PC-9 (cell line): ENCODE results near the gene ANK2. TPM values are rescaled to one million over a fixed set of nuclear protein-coding genes. Genes with fewer than 3 reads are reported as not detected.

Experiments used
- BruUV-seq: library from RNA; stranded (reverse); fragments of 400-500 nt; replicated peaks from 2 replicates; lab custom pipeline; 2021; lab: Mats Ljungman, UMichigan
- CTCF ChIA-PET: fragments of 300-600 bp; sonication (Branson Sonifier 250); formaldehyde crosslinking; loops from one replicate; lab custom pipeline; 2022; ENCODE audit warnings: antibody characterized with exemption; lab: Charles Lee
- POLR2A ChIA-PET: fragments of 300-600 bp; sonication (Branson Sonifier 250); formaldehyde crosslinking; loops from one replicate; lab custom pipeline; 2022; ENCODE audit warnings: antibody characterized with exemption; ENCODE audit not compliant: unreplicated experiment; lab: Charles Lee
- DNase-seq, 2 experiments: peaks; one replicate each; pipeline versions ENCODE4 v3.0.0 to v3.0.0-alpha.2; 2015 to 2022; ENCODE audit warnings: mixed read lengths in 1 of 2
- H2AFZ ChIP-seq: fragments of 200-600 bp; sonication (generic); 2 replicates; pipeline ENCODE4 v1.8.1; 2017; ENCODE audit warnings: antibody characterized with exemption
- H3F3A ChIP-seq: fragments of 200-600 bp; sonication (generic); 2 replicates; pipeline ENCODE4 v1.8.1; 2017; ENCODE audit warnings: antibody characterized with exemption, mild to moderate bottlenecking, low read depth; ENCODE audit not compliant: insufficient read depth
- H3K27ac ChIP-seq: fragments of 200-600 bp; sonication (generic); 2 replicates; pipeline ENCODE4 v1.6.1; 2016; ENCODE audit warnings: mixed run types
- H3K27me3 ChIP-seq: fragments of 200-600 bp; sonication (generic); 2 replicates; pipeline ENCODE4 v1.6.1; 2016; ENCODE audit warnings: low read depth, mixed run types; ENCODE audit not compliant: insufficient read depth
- H3K36me3 ChIP-seq: fragments of 200-600 bp; sonication (generic); 2 replicates; pipeline ENCODE4 v1.6.1; 2016; ENCODE audit warnings: low read depth, mixed run types
- H3K4me1 ChIP-seq: fragments of 200-600 bp; sonication (generic); replicated peaks from 2 replicates; pipeline ENCODE4 v1.6.1; 2016; ENCODE audit warnings: mixed run types; ENCODE audit not compliant: insufficient read depth
- H3K4me2 ChIP-seq: fragments of 200-600 bp; sonication (generic); 2 replicates; pipeline ENCODE4 v1.6.1; 2017; ENCODE audit warnings: mixed run types
- H3K4me3 ChIP-seq: fragments of 200-600 bp; sonication (generic); 2 replicates; pipeline ENCODE4 v1.6.1; 2016; ENCODE audit warnings: mixed run types
- H3K79me2 ChIP-seq: fragments of 200-600 bp; sonication (generic); 2 replicates; pipeline ENCODE4 v1.6.1; 2017; ENCODE audit warnings: low read depth, mixed run types
- H3K9me2 ChIP-seq: fragments of 200-600 bp; sonication (generic); 2 replicates; pipeline ENCODE4 v1.8.1; 2017; ENCODE audit warnings: mild to moderate bottlenecking; ENCODE audit not compliant: insufficient read depth
- H3K9me3 ChIP-seq: fragments of 200-600 bp; sonication (generic); 2 replicates; pipeline ENCODE4 v1.8.1; 2016; ENCODE audit warnings: low read depth; ENCODE audit not compliant: insufficient read depth
- H4K20me1 ChIP-seq: fragments of 200-600 bp; sonication (generic); 2 replicates; pipeline ENCODE4 v1.8.1; 2017; ENCODE audit not compliant: insufficient read depth
- CTCF ChIP-seq: fragments of 200-600 bp; sonication (generic); conservative IDR thresholded peaks from 2 replicates; pipeline ENCODE4 v1.6.1; 2017; ENCODE audit warnings: mixed run types, antibody characterized with exemption, mild to moderate bottlenecking, moderate library complexity
- EZH2 ChIP-seq: fragments of 200-600 bp; sonication (generic); IDR thresholded peaks from 2 replicates; pipeline ENCODE4 v1.8.0; 2017; ENCODE audit warnings: antibody characterized with exemption, low read depth
- intact Hi-C: fragments of 100-400 bp; cut with micrococcal nuclease; formaldehyde crosslinking; loops from one replicate; pipeline ENCODE4 v1.10.0; 2022; ENCODE audit not compliant: unreplicated experiment
- total RNA-seq: library from RNA; stranded (reverse); gene quantifications from 2 replicates; pipeline ENCODE4 v1.2.3, GENCODE V29; 2021

The ANK2 gene
- total RNA-seq, 1 experiment from 2014 or later: 0.61 TPM

GRCh38 chr4:113292371-113293042 is 243.1 kb downstream of the ANK2 start:
- DNase-seq: no peak
- CTCF ChIA-PET: no interaction called here

GRCh38 chr4:113293043-113293560 is 243.6 kb downstream of the ANK2 start:
- intact Hi-C loops: no loop called here
- Histone ChIP-seq H4K20me1 (no peaks in the 10 kb centered on the region), H2AFZ (no peak overlapping the region), H3K4me3 (no peak overlapping the region), H3K27ac (no peak overlapping the region), H3K9me3 (no peaks in the 10 kb centered on the region), H3K79me2 (no peaks in the 10 kb centered on the region), H3K4me2 (no peak overlapping the region), H3K9me2 (no peaks in the 10 kb centered on the region), H3K36me3 (no peaks in the 10 kb centered on the region), H3K4me1 (no peaks in the 10 kb centered on the region), H3F3A (no peaks in the 10 kb centered on the region), H3K27me3 (no peaks in the 10 kb centered on the region)
- ChIA-PET CTCF (no interaction called here), POLR2A (no interaction called here)
- no TSS peak for BruUV-seq
- DNase-seq: no peak
- TF ChIP-seq CTCF: no peak
- no peak for TF ChIP-seq EZH2

More at GRCh38 chr4:113292371-113293042, 243.1 kb downstream of the ANK2 start:
- Histone ChIP-seq H3K9me2 (no peaks in the 10 kb centered on the region), H3K4me2 (no peak overlapping the region), H3K36me3 (no peaks in the 10 kb centered on the region), H4K20me1 (no peaks in the 10 kb centered on the region), H3F3A (no peaks in the 10 kb centered on the region), H3K4me3 (no peak overlapping the region), H3K27ac (no peak overlapping the region), H2AFZ (no peak overlapping the region), H3K9me3 (no peaks in the 10 kb centered on the region), H3K27me3 (no peaks in the 10 kb centered on the region), H3K79me2 (no peaks in the 10 kb centered on the region), H3K4me1 (no peaks in the 10 kb centered on the region)
- POLR2A ChIA-PET: no interaction called here
- no peak for TF ChIP-seq CTCF
- no peak for TF ChIP-seq EZH2
- intact Hi-C loops: no loop called here
- no TSS peak for BruUV-seq

- Histone ChIP-seq H3K4me2 (no peak overlapping the region), H3F3A (no peaks in the 10 kb centered on the region), H4K20me1 (no peaks in the 10 kb centered on the region), H3K79me2 (no peaks in the 10 kb centered on the region), H3K4me1 (no peaks in the 10 kb centered on the region), H3K9me3 (no peaks in the 10 kb centered on the region), H3K27me3 (no peaks in the 10 kb centered on the region), H3K9me2 (no peaks in the 10 kb centered on the region), H3K27ac (no peak overlapping the region), H2AFZ (no peak overlapping the region), H3K36me3 (no peaks in the 10 kb centered on the region), H3K4me3 (no peak overlapping the region)
- BruUV-seq: no TSS peak
- TF ChIP-seq EZH2 (no peak), CTCF (no peak)
- ChIA-PET CTCF (no interaction called here), POLR2A (no interaction called here)
- intact Hi-C loops: no loop called here
- DNase-seq: no peak
Measured at GRCh38 chr4:113293674-113294073, 244.2 kb downstream of the ANK2 start.
